ENCODE measurements around the gene MAPKAPK3. TPM values are rescaled to one million over a fixed set of nuclear protein-coding genes. Genes with fewer than 3 reads are reported as not detected.

Gene MAPKAPK3
- total RNA-seq, 1 donor from 2014 or later: 23.7 TPM

DNA sequence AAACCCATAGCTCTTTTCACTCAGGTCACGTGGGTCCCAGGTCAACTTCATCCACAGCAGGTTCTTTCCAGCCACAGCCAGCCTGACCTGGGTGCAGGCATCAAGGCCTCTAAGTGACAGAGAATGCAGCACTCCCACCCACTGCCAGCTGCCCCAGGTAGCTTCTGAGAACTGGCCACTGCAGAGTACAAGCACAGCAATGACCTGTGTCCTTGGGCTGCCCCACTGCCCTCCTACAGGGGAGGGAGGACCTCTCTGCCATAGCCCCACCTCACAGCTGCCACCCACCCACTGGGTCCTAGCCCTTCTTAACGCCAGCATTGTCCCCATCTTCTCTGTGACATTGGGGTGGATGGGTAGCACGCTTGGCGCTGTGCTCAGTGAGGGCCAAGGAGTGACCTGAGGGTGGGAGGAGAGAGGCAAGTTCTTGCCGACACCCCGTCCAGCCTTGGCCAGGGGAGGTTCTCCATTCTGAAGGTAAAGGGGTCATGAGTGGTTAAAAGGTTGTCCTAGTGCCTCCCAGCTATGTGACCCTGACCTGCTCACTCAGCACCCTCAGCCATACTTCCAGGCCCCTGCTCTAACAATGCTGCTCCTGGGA lies 17.7 kb upstream of the MAPKAPK3 start:
- H3K4me3 ChIP-seq: no peak overlapping the region
- H3K27ac ChIP-seq: peak overlapping the region; percentile 94 to 98
- H3K36me3 ChIP-seq: no peaks in the 10 kb centered on the region
- TF ChIP-seq, protein P1, sequence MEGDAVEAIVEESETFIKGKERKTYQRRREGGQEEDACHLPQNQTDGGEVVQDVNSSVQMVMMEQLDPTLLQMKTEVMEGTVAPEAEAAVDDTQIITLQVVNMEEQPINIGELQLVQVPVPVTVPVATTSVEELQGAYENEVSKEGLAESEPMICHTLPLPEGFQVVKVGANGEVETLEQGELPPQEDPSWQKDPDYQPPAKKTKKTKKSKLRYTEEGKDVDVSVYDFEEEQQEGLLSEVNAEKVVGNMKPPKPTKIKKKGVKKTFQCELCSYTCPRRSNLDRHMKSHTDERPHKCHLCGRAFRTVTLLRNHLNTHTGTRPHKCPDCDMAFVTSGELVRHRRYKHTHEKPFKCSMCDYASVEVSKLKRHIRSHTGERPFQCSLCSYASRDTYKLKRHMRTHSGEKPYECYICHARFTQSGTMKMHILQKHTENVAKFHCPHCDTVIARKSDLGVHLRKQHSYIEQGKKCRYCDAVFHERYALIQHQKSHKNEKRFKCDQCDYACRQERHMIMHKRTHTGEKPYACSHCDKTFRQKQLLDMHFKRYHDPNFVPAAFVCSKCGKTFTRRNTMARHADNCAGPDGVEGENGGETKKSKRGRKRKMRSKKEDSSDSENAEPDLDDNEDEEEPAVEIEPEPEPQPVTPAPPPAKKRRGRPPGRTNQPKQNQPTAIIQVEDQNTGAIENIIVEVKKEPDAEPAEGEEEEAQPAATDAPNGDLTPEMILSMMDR (IDR thresholded peaks at IDR 0.05): no peak
- no peak for DNase-seq (ENCODE audit: low spot score in 2 of 2)
- H3K9me3 ChIP-seq: no peaks in the 10 kb centered on the region
- intact Hi-C loops (cut with DNase I): no loop called here
- H3K27me3 ChIP-seq: no peaks in the 10 kb centered on the region
- H3K4me1 ChIP-seq: peaks cover 16 to 29% of the 10 kb centered on the region in 2 donors

DNA sequence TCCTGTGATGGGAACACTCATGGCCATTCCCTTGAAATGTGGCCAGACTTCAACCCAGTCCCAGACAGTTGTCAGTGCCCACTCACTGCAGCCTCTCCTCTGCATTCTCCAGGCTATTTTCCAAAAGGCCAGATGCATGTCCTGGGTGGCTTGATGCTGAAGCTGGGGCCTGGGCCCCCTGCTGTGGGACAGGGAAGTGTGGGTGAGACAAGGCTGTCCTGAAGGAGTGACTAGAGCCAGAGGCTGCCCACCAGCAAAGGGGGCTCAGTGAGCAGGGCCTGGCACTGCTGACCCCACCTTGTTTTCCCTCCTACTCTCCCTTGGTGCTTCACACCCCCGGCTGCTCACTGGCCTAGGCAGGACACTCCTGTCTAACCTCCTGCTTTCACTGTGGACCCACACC lies 17.2 kb upstream of the MAPKAPK3 start:
- Histone ChIP-seq H3K36me3 (no peaks in the 10 kb centered on the region), H3K4me3 (no peak overlapping the region), H3K4me1 (peaks cover 16 to 29% of the 10 kb centered on the region in 2 donors), H3K27me3 (no peaks in the 10 kb centered on the region), H3K9me3 (no peaks in the 10 kb centered on the region), H3K27ac (peak overlapping the region; percentile 94 to 98)
- TF ChIP-seq, protein P1 (IDR thresholded peaks at IDR 0.05): no peak
- DNase-seq (ENCODE audit: low spot score in 2 of 2): no peak
- intact Hi-C loops (cut with DNase I): loop anchor here (2.0 to 5.0 kb wide), 2 partner anchors 17 to 247 kb away; partner anchors contain the start of genes CYB561D2, MAPKAPK3 and NPRL2

DNA sequence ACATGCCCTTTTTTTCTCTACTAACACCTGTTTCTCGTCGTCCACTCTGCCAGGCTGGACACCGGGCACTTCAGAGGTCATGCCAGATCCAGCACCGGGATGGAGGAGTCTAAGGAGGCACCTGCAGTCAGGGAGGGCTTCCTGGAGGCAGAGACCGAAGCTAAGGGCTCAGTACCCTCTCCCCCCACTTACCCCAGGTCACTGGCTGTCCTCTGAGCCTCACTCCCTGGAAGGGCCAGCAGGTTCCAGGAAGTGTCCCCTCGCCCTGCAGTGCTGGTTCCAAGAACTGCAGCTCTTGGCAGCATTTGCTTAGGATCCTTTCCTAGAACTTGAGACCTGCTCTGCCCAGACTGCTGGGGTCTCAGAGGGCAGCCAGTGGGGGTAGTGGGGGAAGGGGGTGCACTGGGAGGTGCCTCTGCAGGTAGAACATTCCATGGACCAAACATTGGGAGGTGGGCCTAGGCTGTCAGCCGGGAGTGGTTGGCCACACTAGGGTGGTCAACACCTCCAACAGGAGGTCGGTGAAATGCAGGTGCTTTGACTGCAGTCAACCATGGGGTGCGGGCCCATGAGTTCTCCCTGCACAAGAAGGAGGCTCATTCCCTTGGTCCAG lies 16.7 kb upstream of the MAPKAPK3 start:
- Histone ChIP-seq H3K27ac (peak overlapping the region; percentile 94 to 98), H3K4me3 (no peak overlapping the region), H3K27me3 (no peaks in the 10 kb centered on the region), H3K36me3 (no peaks in the 10 kb centered on the region), H3K9me3 (no peaks in the 10 kb centered on the region), H3K4me1 (peaks cover 20 to 29% of the 10 kb centered on the region in 2 donors)
- TF ChIP-seq, protein P1 (IDR thresholded peaks at IDR 0.05): no peak
- DNase-seq (ENCODE audit: low spot score in 2 of 2): no peak
- intact Hi-C loops (cut with DNase I): loop anchor here (2.0 to 5.0 kb wide), 2 partner anchors 17 to 248 kb away; partner anchors contain the start of genes CYB561D2, MAPKAPK3 and NPRL2

DNA sequence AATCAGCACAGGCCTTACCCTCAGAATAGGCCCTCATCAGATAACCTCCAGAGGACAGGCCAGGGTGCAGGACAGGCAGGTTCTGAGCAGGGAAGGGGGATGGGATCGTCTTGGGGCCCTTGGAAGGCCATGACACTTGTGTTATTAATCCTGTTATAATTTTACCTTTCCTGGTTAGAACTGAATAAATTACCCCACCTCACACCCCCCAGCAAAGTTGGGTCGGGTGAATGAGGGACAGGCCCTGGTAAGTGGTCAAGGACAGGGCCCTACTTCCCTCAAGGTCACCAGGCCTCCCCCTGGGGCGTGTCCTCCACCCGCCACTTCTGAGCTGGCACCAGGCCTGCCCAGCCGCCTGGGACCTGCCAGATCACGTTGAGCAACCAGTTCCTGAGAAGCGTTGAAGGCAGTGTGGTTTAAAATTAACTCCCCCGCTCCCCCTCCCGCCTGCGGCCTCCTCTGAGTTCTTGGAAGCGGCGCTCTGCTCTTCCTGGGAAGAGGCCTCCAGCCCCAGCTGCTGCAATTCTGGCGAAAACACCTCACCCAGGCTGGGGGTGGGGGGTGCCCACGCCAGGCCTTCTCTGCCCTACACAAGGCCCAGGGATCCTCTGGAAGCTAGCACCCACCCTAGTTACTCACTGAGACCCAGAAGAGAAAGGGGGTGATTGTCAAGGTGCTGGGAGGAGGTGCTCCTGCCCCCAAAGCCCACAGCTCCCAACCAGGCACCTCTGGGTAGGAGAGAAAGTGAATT lies 15.9 kb upstream of the MAPKAPK3 start:
- Histone ChIP-seq H3K27me3 (no peaks in the 10 kb centered on the region), H3K4me1 (peaks cover 20 to 29% of the 10 kb centered on the region in 2 donors), H3K36me3 (no peaks in the 10 kb centered on the region), H3K9me3 (no peaks in the 10 kb centered on the region), H3K27ac (peak overlapping the region; percentile 94 to 98), H3K4me3 (peak overlapping the region; percentile 21 to 46)
- peak; percentile 88 to 98 for DNase-seq (ENCODE audit: low spot score in 2 of 2)
- TF ChIP-seq, protein P1 (IDR thresholded peaks at IDR 0.05): no peak
- intact Hi-C loops (cut with DNase I): loop anchor here (1.0 to 5.0 kb wide), 3 partner anchors 16 to 249 kb away; partner anchors contain the start of genes CYB561D2, HEMK1, MAPKAPK3 and NPRL2

DNA sequence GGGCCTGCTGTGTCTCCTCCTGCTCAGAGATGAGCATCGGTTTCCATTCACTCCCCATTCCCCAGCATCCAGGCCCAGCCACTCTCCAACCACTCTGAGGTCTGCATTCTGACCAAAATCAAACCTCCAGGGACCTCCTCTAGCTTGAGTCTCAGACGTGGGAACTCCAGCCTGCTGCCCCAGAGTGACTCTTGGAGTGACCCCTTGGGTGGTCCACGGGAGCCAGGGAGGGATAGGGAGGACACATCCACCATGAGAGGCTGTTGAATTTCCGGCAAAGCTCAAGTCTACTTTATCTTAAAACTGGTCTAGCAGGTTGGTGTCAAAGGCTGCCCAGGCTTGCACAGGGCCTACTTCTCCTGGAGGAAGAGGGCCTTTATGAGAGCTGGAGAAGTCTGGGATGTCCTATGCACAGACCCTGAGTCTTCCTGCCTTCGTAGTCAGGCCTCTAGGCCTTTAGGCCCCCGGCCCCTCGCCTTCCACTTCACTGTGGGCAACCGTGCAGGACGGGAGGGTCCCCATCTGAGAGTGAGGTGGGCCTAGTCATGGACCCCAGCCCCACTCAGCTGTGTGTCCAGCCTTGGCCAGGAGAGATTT lies 14.3 kb upstream of the MAPKAPK3 start:
- Histone ChIP-seq H3K9me3 (no peaks in the 10 kb centered on the region), H3K36me3 (peaks cover 8 to 13% of the 10 kb centered on the region in 2 donors), H3K4me3 (no peak overlapping the region), H3K27me3 (no peaks in the 10 kb centered on the region), H3K27ac (peak overlapping the region; percentile 94 to 98), H3K4me1 (peaks cover 20 to 29% of the 10 kb centered on the region in 2 donors)
- intact Hi-C loops (cut with DNase I): loop anchor here (1.0 to 5.0 kb wide), 2 partner anchors 9 to 250 kb away; partner anchors contain the start of genes CISH, CYB561D2 and NPRL2
- TF ChIP-seq, protein P1 (IDR thresholded peaks at IDR 0.05): no peak
- DNase-seq (ENCODE audit: low spot score in 2 of 2): no peak
